HG02870 (cell line): Measurements from ENCODE around the gene GOLGA8N.

Source experiments
- ATAC-seq: cut with Tn5 transposase; IDR thresholded peaks from one replicate; pipeline ENCODE4 v1.9.1; 2021; ENCODE audit warnings: mild to moderate bottlenecking, moderate library complexity; ENCODE audit not compliant: unreplicated experiment

GOLGA8N gene

GRCh38 chr15:32649342-32649741, 56.1 kb downstream of the GOLGA8N start:
- no peak for ATAC-seq

- no peak for ATAC-seq
These were observed 58.1 kb downstream of the GOLGA8N start for GRCh38 chr15:32651229-32651837.

GRCh38 chr15:32652178-32652577, 58.9 kb downstream of the GOLGA8N start:
- ATAC-seq, result no peak

- no peak for ATAC-seq
These were observed 62.8 kb downstream of the GOLGA8N start for GRCh38 chr15:32656091-32656490.

GRCh38 chr15:32656496-32656895, 63.2 kb downstream of the GOLGA8N start:
- ATAC-seq, result no peak
